Esophagus muscularis mucosa (tissue), 4 donors: ENCODE measurements around the gene ZBTB12. TPM values are rescaled to one million over a fixed set of nuclear protein-coding genes. Genes with fewer than 3 reads are reported as not detected.
"Not testable (repeated sequence)": the region's sequence is repeated elsewhere in the genome, so short reads cannot be mapped to it uniquely, and the experiment has no call there.

Experiments
- DNase-seq: peaks from one replicate; pipeline ENCODE4 v3.0.0-alpha.2; 2017; ENCODE audit errors: extremely low spot score
- H3K27ac ChIP-seq, 4 donors: fragments of 200-600 bp; sonication (generic); replicated peaks in 1 of 4; 1 replicate in 3 of 4; 2 replicates in 1 of 4; pipeline ENCODE4 v1.5.1; 2016 to 2019; ENCODE audit warnings: mild to moderate bottlenecking in 1 of 4
- H3K27me3 ChIP-seq, 4 donors: fragments of 200-600 bp; sonication (generic); one replicate each; pipeline versions ENCODE4 v1.5.1 to v1.6.0; 2016 to 2019
- H3K36me3 ChIP-seq, 4 donors: fragments of 200-600 bp; sonication (generic); one replicate each; pipeline ENCODE4 v1.5.1; 2016 to 2019
- H3K4me1 ChIP-seq, 4 donors: fragments of 200-600 bp; sonication (generic); one replicate each; pipeline ENCODE4 v1.5.1; 2016 to 2019
- H3K4me3 ChIP-seq, 4 donors: fragments of 200-600 bp; sonication (generic); 1 replicate in 2 of 4; 2 replicates in 2 of 4; pipeline ENCODE4 v1.5.1; 2016 to 2019; ENCODE audit warnings: mild to moderate bottlenecking in 4 of 4, moderate library complexity in 1 of 4
- H3K9me3 ChIP-seq, 4 donors: fragments of 200-600 bp; sonication (generic); 1 replicate in 3 of 4; 2 replicates in 1 of 4; pipeline ENCODE4 v1.5.1; 2016 to 2019
- EP300 ChIP-seq: sonication (generic); formaldehyde crosslinking; IDR thresholded peaks from one replicate; pipeline ENCODE4 v1.6.1; 2017; ENCODE audit warnings: antibody characterized with exemption
- POLR2A ChIP-seq: fragments of 450-650 bp; IDR thresholded peaks from one replicate; pipeline ENCODE4 v1.6.1; 2017; ENCODE audit warnings: antibody characterized with exemption, moderate library complexity, mild to moderate bottlenecking, low read depth
- POLR2AphosphoS5 ChIP-seq, 2 donors: sonication (generic); formaldehyde crosslinking; IDR thresholded peaks; one replicate each; pipeline ENCODE4 v1.6.1; 2017; ENCODE audit warnings: antibody characterized with exemption in 2 of 2
- WGBS: methylation state at CpG from one replicate; pipeline ENCODE4 v1.1.5; 2018; 5-methylcytosine and 5-hydroxymethylcytosine counted together
- intact Hi-C: fragments of 100-400 bp; cut with DNase I; formaldehyde crosslinking; loops from one replicate; pipeline ENCODE4 v1.15.1; 2023
- total RNA-seq, 4 donors: library from RNA; depleted of rRNA; stranded (reverse); fragments of >200 nt; gene quantifications; one replicate each; pipeline versions ENCODE4 v1.1.0 to v1.2.1, GENCODE V29; 2016
- TF ChIP-seq, protein P1 (sequence below), 3 experiments: fragments of 200-600 bp in 2 of 3; fragments of 450-650 bp in 1 of 3; sonication (generic) in 2 of 3; IDR thresholded peaks; one replicate each; pipeline ENCODE4 v1.5.1; 2017 to 2019; ENCODE audit warnings: antibody characterized with exemption in 3 of 3, mild to moderate bottlenecking in 2 of 3, moderate library complexity in 1 of 3

The ZBTB12 gene
- total RNA-seq, 4 donors from 2014 or later, result 0.66 to 2.5 (median 1.6) TPM

DNA sequence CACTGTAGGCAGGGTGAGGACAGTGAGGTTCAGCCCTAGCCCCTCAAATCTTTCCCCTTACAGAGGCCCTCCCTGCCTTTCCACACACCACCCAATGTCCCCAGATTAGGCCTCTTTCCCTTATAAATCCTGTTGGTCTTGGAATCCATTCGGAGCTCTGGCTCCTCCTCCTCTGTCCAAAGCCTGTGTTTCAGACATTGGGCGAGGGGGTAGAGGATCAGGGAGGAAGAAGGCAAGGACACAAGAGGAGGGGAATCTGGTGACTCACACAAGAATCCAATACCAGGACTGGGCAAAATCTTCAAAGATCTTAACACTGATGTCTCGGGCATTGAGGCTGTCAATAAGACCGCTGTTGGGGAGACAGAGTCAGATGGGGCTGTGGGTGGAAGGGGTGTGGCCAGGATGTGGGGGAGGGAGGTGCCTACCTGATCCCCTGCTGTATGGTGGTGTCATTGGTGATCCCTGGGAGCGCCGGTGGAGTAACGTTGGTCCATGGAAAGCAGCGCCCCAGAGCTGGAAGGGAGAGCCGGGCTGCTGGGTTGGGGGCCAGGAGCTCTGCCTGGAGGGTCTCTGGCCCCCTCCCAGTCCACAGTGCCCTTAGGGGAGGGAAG is 30.7 kb downstream of the ZBTB12 start:
- DNase-seq, result no peak
- WGBS, result 47% methylated on average over 9 of the region's 9 CpGs
- H3K27ac ChIP-seq, result no peak overlapping the region

DNA sequence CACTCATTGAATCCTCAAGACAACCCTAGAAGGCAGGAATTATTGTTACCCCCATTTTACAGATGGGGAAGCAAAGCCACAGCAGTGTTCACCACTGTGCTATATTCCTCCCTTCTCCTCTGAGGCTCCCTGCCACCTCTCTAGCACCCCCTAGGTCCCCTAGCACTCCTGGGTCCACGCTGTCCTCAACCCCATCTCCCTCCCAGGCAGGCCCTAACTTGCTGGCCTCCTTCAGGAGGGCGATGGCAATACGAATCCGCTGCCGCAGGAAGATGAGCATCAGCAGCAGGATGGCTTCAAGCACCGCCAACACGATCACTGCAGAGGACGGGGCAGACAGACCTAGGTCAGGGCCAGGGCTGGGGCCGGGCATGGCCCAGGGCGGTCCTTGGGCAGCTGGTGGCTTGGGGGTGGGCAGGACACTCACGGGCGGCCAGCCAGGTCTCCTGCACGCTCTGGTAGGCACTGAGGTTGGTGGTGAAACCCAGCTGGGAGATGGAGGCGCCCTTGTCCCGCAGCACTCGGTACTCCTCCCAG is 31.4 kb downstream of the ZBTB12 start:
- 74% methylated on average over 13 of the region's 16 CpGs for WGBS

More for the DNA sequence above, 30.7 kb downstream of the ZBTB12 start:
- TF ChIP-seq EP300 (no peak), POLR2AphosphoS5 (IDR thresholded peaks at IDR 0.05) (no peak), POLR2A (no peak)
- TF ChIP-seq, protein P1, sequence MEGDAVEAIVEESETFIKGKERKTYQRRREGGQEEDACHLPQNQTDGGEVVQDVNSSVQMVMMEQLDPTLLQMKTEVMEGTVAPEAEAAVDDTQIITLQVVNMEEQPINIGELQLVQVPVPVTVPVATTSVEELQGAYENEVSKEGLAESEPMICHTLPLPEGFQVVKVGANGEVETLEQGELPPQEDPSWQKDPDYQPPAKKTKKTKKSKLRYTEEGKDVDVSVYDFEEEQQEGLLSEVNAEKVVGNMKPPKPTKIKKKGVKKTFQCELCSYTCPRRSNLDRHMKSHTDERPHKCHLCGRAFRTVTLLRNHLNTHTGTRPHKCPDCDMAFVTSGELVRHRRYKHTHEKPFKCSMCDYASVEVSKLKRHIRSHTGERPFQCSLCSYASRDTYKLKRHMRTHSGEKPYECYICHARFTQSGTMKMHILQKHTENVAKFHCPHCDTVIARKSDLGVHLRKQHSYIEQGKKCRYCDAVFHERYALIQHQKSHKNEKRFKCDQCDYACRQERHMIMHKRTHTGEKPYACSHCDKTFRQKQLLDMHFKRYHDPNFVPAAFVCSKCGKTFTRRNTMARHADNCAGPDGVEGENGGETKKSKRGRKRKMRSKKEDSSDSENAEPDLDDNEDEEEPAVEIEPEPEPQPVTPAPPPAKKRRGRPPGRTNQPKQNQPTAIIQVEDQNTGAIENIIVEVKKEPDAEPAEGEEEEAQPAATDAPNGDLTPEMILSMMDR (IDR thresholded peaks at IDR 0.05), result no peak
- no peaks in the 10 kb centered on the region for H3K27me3 ChIP-seq
- H3K4me1 ChIP-seq, result no peaks in the 10 kb centered on the region
- intact Hi-C loops, result no loop called here
- no peaks in the 10 kb centered on the region for H3K36me3 ChIP-seq
- H3K9me3 ChIP-seq, result no peaks in the 10 kb centered on the region
- H3K4me3 ChIP-seq, result no peak overlapping the region

DNA sequence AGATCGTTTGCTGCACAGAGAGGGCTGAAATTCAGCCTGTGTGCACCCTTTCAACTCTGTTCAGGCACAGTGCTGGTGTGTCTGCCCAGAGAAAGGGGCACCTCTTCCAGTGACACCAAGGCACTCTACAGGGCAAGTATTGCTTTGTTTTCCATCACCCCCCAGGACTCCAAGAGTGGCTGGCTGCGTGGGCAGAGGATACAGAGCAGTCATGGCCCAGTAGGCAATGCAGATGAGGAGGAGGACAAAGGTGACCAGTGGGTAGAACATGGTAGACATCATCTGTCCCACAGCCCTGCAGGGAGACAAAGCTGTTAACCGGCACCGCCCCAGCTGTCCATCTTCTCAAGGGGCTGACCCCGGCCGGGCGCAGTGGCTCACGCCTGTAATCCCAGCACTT is 32.5 kb downstream of the ZBTB12 start:
- WGBS, result 87% methylated on average over 4 of the region's 8 CpGs

More for the DNA sequence above, 31.4 kb downstream of the ZBTB12 start:
- no peaks in the 10 kb centered on the region for H3K36me3 ChIP-seq
- H3K27me3 ChIP-seq, result no peaks in the 10 kb centered on the region
- no peak for TF ChIP-seq POLR2AphosphoS5 (IDR thresholded peaks at IDR 0.05)
- TF ChIP-seq, protein P1 (IDR thresholded peaks at IDR 0.05), result no peak
- no peak for TF ChIP-seq EP300
- TF ChIP-seq POLR2A, result no peak
- no peaks in the 10 kb centered on the region for H3K4me1 ChIP-seq
- no peak overlapping the region for H3K27ac ChIP-seq
- no peak for DNase-seq
- H3K4me3 ChIP-seq, result no peak overlapping the region
- intact Hi-C loops, result no loop called here
- no peaks in the 10 kb centered on the region for H3K9me3 ChIP-seq

GRCh38 chr6:31868658-31868971 is 33.3 kb downstream of the ZBTB12 start:
- H3K9me3 ChIP-seq, H3K36me3 ChIP-seq, H3K27me3 ChIP-seq, H3K4me3 ChIP-seq, DNase-seq, H3K27ac ChIP-seq: not testable (repeated sequence)
- WGBS, result 67% methylated on average over 1 of the region's 1 CpG
- H3K4me1 ChIP-seq, result peaks cover 5 to 11% (median 10%) of the 10 kb centered on the region in 4 donors
- intact Hi-C loops, result loop anchor here (10.0 kb wide), 1 partner anchor 184 kb away; the partner anchor contains the start of gene LY6G5C

More for the DNA sequence above, 32.5 kb downstream of the ZBTB12 start:
- H3K9me3 ChIP-seq, result no peaks in the 10 kb centered on the region
- H3K27me3 ChIP-seq, result no peaks in the 10 kb centered on the region
- H3K27ac ChIP-seq, result no peak overlapping the region
- no peak for DNase-seq
- H3K4me1 ChIP-seq, result peaks cover under 1 to 4% (median 3%) of the 10 kb centered on the region in 4 donors
- TF ChIP-seq EP300, result no peak
- TF ChIP-seq POLR2AphosphoS5 (IDR thresholded peaks at IDR 0.05), result no peak
- TF ChIP-seq, protein P1 (IDR thresholded peaks at IDR 0.05), result no peak
- no peak for TF ChIP-seq POLR2A
- intact Hi-C loops, result loop anchor here (10.0 kb wide), 1 partner anchor 185 kb away; the partner anchor contains the start of gene LY6G5C
- no peak overlapping the region for H3K4me3 ChIP-seq
- H3K36me3 ChIP-seq, result no peaks in the 10 kb centered on the region

- no peaks in the 10 kb centered on the region for H3K9me3 ChIP-seq
- intact Hi-C loops, result loop anchor here (10.0 kb wide), 1 partner anchor 181 kb away; the partner anchor contains the start of gene LY6G5C
- no peak overlapping the region for H3K27ac ChIP-seq
- H3K4me1 ChIP-seq, result peaks cover 20 to 35% (median 27%) of the 10 kb centered on the region in 4 donors
- 83% methylated on average over 20 of the region's 21 CpGs for WGBS
- TF ChIP-seq, protein P1 (IDR thresholded peaks at IDR 0.05), result no peak
- no peak for TF ChIP-seq POLR2AphosphoS5 (IDR thresholded peaks at IDR 0.05)
- no peak for TF ChIP-seq POLR2A
- no peak for TF ChIP-seq EP300
- no peaks in the 10 kb centered on the region for H3K27me3 ChIP-seq
- no peak overlapping the region for H3K4me3 ChIP-seq
- peaks cover 0 to 8% (median 7%) of the 10 kb centered on the region in 4 donors for H3K36me3 ChIP-seq
- DNase-seq, result no peak
Observed at GRCh38 chr6:31865205-31866118, 36.4 kb downstream of the ZBTB12 start.
